Ovary (tissue), 9 donors: ENCODE measurements around the gene GRID1. TPM values are rescaled to one million over a fixed set of nuclear protein-coding genes. Genes with fewer than 3 reads are reported as not detected.

Experiments used
- DNase-seq, 5 donors: peaks; one replicate each; pipeline ENCODE4 v3.0.0-alpha.2; 2019 to 2020
- H3K27ac ChIP-seq, 2 donors: fragments of 200-600 bp; one replicate each; pipeline versions ENCODE4 v1.5.1 to v1.8.0; 2019 to 2022
- H3K27me3 ChIP-seq: fragments of 200-600 bp; one replicate; pipeline ENCODE4 v1.8.0; 2022
- H3K36me3 ChIP-seq: fragments of 200-600 bp; sonication (generic); one replicate; pipeline ENCODE4 v1.5.1; 2019
- H3K4me1 ChIP-seq: one replicate; pipeline ENCODE4 v1.8.1; 2013; ENCODE audit warnings: mild to moderate bottlenecking, moderate library complexity; ENCODE audit not compliant: insufficient read depth
- H3K4me3 ChIP-seq: fragments of 200-600 bp; sonication (generic); one replicate; pipeline ENCODE4 v1.5.1; 2017
- H3K9me3 ChIP-seq, 2 donors: fragments of 200-600 bp in 1 of 2; sonication (generic) in 1 of 2; one replicate each; pipeline versions ENCODE4 v1.5.1 to v1.8.1; 2013 to 2019; ENCODE audit warnings: mild to moderate bottlenecking in 1 of 2, moderate library complexity in 1 of 2
- EP300 ChIP-seq: sonication (generic); formaldehyde crosslinking; IDR thresholded peaks from one replicate; pipeline ENCODE4 v1.6.1; 2017; ENCODE audit warnings: antibody characterized with exemption
- POLR2A ChIP-seq: fragments of 450-650 bp; IDR thresholded peaks from one replicate; pipeline ENCODE4 v1.6.1; 2017; ENCODE audit warnings: antibody characterized with exemption, mild to moderate bottlenecking, moderate library complexity
- WGBS, 3 donors: extraction: QIAGEN DNeasy Blood & Tissue Kit in 1 of 3; methylation state at CpG; one replicate each; pipeline versions ENCODE4 v1.1.5 to v1.1.7; 2013 to 2017; 5-methylcytosine and 5-hydroxymethylcytosine counted together
- intact Hi-C, 4 donors: fragments of 100-400 bp; cut with DNase I; formaldehyde crosslinking; loops; one replicate each; pipeline versions ENCODE4 v1.11.0 to v1.15.1; 2022 to 2023
- polyA plus RNA-seq, 2 donors: library from polyadenylated mRNA; stranded (reverse); fragments of 200-250 nt in 1 of 2; fragments of 350-450 nt in 1 of 2; fragmentation: Illumina TruSeq in 1 of 2; extraction: RNeasy Lipid Tissue Mini Kit (QIAGEN cat#74804) in 1 of 2; gene quantifications; one replicate each; pipeline ENCODE4 v1.2.3, GENCODE V29; 2013 to 2014
- total RNA-seq, 7 donors: library from RNA; depleted of rRNA in 2 of 7; stranded (reverse); fragments of >200 nt in 2 of 7; fragmentation: NEBNext Ultra II Directional in 3 of 7; extraction: Animal tissue kit (Norgen Biotek cat#: 25700) in 3 of 7; gene quantifications; one replicate each; pipeline versions ENCODE4 v1.1.0 to v1.2.4, GENCODE V29; 2016 to 2023
- TF ChIP-seq, protein P1 (sequence below), 3 donors: fragments of 450-650 bp in 2 of 3; fragments of 200-600 bp in 1 of 3; IDR thresholded peaks; one replicate each; pipeline versions ENCODE4 v1.5.1 to v1.8.0; 2016 to 2022; ENCODE audit warnings: antibody characterized with exemption in 3 of 3, mild to moderate bottlenecking in 1 of 3
- donor health status: DM: no; HTN: no; CAD: no; lungs with moderate emphysema.
- donor health status: DM: no; HTN: no; CAD: no.
- donor health status: Bipolar disorder and iron deficiency.
- donor health status: DM: yes; HTN: yes; CAD: no.
- donor health status: DM: no; HTN: no; CAD: no.
- donor health status: DM: yes; HTN: yes; CAD: no.

Gene GRID1
- total and polyA plus RNA-seq, 9 donors, result 0.57 to 6.2 (median 1.8) TPM

DNA sequence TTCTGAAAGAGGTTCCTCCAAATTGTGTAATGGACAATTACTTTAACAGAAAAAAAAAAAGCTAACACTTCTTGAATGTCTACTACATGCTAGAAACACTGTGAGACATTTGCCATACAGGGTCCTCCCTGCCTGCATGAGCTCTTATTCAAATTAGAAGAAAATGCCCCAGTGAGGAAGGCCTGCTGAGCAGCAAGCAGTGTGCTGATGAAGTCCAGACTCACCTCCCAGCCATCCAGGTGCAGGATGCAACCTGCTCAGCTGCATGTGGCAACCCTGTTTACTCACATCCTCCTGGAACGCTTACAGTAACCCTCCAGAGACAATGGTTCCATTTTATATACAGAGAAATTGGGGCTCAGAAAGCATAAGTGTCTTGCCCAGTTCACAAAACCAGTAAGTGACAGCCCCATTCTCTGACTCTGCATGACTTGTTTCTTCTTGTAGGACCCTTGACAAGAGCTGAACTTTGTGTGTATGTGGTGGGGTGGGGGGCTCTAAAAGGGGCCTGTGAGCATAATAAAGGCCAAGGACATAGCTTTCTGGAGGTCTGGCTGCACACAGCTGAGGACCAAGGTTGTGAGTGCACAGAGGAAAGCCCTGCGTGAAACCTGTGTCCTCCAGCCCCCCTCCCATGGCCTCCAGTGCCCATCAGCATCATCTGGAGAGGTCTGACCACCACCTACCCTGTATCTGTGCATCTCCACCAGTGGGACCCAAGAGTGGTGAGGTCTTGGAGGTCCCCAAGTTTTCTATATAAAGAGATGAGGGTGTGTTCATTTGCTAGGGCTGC, 387.8 kb downstream of the GRID1 start:
- TF ChIP-seq, protein P1, sequence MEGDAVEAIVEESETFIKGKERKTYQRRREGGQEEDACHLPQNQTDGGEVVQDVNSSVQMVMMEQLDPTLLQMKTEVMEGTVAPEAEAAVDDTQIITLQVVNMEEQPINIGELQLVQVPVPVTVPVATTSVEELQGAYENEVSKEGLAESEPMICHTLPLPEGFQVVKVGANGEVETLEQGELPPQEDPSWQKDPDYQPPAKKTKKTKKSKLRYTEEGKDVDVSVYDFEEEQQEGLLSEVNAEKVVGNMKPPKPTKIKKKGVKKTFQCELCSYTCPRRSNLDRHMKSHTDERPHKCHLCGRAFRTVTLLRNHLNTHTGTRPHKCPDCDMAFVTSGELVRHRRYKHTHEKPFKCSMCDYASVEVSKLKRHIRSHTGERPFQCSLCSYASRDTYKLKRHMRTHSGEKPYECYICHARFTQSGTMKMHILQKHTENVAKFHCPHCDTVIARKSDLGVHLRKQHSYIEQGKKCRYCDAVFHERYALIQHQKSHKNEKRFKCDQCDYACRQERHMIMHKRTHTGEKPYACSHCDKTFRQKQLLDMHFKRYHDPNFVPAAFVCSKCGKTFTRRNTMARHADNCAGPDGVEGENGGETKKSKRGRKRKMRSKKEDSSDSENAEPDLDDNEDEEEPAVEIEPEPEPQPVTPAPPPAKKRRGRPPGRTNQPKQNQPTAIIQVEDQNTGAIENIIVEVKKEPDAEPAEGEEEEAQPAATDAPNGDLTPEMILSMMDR (IDR thresholded peaks at IDR 0.05), result no peak
- TF ChIP-seq EP300 (no peak), POLR2A (no peak)
- Histone ChIP-seq H3K27me3 (no peaks in the 10 kb centered on the region), H3K27ac (no peak overlapping the region), H3K36me3 (no peaks in the 10 kb centered on the region), H3K4me1 (no peaks in the 10 kb centered on the region), H3K9me3 (no peaks in the 10 kb centered on the region), H3K4me3 (no peak overlapping the region)
- intact Hi-C loops, result no loop called here
- 62 to 76% (median 69%) methylated on average over 2 of the region's 2 CpGs for WGBS, 3 donors
- no peak for DNase-seq

DNA sequence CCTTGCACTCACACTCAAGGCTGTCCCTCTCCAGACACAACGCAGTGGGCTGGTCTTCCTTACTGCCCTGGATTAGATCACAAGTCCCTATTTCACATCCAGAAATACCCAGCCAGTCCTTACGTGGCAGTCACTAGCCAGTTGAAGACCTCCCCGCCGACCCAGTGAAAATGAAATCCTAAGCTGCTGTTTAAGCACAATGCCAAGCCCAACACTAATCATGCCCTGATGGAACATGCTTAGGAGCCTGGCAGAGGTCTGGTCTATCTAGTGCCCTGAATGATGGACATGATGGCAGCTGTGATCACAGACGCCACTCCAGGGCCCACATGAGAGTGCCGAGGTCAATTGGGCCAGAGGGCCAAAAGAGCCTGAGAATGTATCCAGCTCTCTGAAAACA, 389.0 kb downstream of the GRID1 start:
- TF ChIP-seq, protein P1 (IDR thresholded peaks at IDR 0.05), result no peak
- TF ChIP-seq POLR2A (no peak), EP300 (no peak)
- intact Hi-C loops, result no loop called here
- Histone ChIP-seq H3K4me1 (no peaks in the 10 kb centered on the region), H3K9me3 (no peaks in the 10 kb centered on the region), H3K36me3 (no peaks in the 10 kb centered on the region), H3K27ac (no peak overlapping the region), H3K27me3 (no peaks in the 10 kb centered on the region), H3K4me3 (no peak overlapping the region)
- no peak for DNase-seq
- WGBS, 3 donors, result 69 to 87% (median 79%) methylated on average over 6 of the region's 6 CpGs

DNA sequence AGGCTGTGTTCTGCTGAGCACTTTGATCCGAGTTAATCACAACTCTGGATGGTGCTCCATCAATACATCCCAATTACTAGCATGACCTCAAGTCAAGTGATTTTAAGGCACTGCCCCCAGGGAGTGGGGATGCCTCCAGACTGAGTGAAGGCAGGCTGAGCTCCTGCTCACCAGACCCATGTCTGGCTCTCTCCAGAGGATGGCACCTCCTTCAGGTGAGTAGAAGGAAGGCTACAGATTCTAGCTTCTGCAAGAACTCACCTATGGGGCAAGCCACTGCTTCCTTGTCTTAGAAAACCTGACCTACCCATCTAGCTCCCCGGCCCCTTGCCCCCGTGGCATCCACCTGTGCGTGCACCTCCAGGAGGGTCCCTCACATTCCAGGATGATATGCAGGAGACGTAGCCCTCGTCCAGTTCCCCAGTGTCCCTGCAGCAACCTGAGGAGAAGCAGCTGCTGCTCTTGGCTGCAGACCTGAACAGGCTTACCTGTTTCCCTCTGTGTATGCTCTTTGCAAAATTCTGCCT, 390.3 kb downstream of the GRID1 start:
- Histone ChIP-seq H3K4me3 (no peak overlapping the region), H3K27ac (no peak overlapping the region), H3K4me1 (no peaks in the 10 kb centered on the region), H3K9me3 (no peaks in the 10 kb centered on the region), H3K27me3 (no peaks in the 10 kb centered on the region), H3K36me3 (no peaks in the 10 kb centered on the region)
- no peak for TF ChIP-seq EP300
- TF ChIP-seq POLR2A, result no peak
- TF ChIP-seq, protein P1 (IDR thresholded peaks at IDR 0.05), result no peak
- DNase-seq, result no peak
- intact Hi-C loops, result no loop called here
- WGBS, 3 donors, result 58 to 82% (median 69%) methylated on average over 6 of the region's 6 CpGs

DNA sequence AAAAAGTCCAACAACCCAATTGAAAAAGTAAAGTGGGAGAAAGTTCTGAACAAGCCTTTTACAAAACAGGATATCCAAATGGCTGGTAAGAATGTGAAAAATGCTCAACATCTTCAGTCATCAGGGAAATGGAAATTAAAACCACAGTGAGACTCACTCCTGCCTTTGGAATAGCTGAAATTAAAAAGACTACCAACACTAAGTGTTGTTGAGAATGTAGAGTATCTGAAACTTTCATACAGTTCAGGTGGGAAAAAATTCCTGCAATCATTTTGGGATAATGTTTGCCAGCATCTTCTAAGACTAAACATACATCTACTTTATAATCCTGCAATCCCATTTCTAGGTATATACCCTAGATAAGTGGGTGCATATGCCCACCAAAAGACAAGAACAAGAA, 395.1 kb downstream of the GRID1 start:
- Histone ChIP-seq H3K4me1 (no peaks in the 10 kb centered on the region), H3K9me3 (no peaks in the 10 kb centered on the region), H3K27ac (no peak overlapping the region), H3K4me3 (no peak overlapping the region), H3K27me3 (no peaks in the 10 kb centered on the region), H3K36me3 (no peaks in the 10 kb centered on the region)
- intact Hi-C loops, result no loop called here
- DNase-seq, result no peak
- TF ChIP-seq, protein P1 (IDR thresholded peaks at IDR 0.05), result no peak
- TF ChIP-seq POLR2A (no peak), EP300 (no peak)
